GM19238 (cell line): Measurements from ENCODE around the gene FUT4.
"Not testable (repeated sequence)": the region's sequence is repeated elsewhere in the genome, so short reads cannot be mapped to it uniquely, and the experiment has no call there.

Source experiments
- DNase-seq: peaks from one replicate; pipeline ENCODE4 v3.0.0; 2011; ENCODE audit warnings: low spot score; ENCODE audit not compliant: insufficient read length

FUT4 gene, protein sequence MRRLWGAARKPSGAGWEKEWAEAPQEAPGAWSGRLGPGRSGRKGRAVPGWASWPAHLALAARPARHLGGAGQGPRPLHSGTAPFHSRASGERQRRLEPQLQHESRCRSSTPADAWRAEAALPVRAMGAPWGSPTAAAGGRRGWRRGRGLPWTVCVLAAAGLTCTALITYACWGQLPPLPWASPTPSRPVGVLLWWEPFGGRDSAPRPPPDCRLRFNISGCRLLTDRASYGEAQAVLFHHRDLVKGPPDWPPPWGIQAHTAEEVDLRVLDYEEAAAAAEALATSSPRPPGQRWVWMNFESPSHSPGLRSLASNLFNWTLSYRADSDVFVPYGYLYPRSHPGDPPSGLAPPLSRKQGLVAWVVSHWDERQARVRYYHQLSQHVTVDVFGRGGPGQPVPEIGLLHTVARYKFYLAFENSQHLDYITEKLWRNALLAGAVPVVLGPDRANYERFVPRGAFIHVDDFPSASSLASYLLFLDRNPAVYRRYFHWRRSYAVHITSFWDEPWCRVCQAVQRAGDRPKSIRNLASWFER

GRCh38 chr11:94543695-94544645 is at the start of gene FUT4:
TSS of gene FUT4 (plus strand) at chr11:94543921. CDS start at chr11:94544134, 213 bp downstream.
- DNase-seq, result peak; percentile 72

GRCh38 chr11:94494126-94494680 is 49.5 kb upstream of the FUT4 start:
- no peak for DNase-seq

DNA sequence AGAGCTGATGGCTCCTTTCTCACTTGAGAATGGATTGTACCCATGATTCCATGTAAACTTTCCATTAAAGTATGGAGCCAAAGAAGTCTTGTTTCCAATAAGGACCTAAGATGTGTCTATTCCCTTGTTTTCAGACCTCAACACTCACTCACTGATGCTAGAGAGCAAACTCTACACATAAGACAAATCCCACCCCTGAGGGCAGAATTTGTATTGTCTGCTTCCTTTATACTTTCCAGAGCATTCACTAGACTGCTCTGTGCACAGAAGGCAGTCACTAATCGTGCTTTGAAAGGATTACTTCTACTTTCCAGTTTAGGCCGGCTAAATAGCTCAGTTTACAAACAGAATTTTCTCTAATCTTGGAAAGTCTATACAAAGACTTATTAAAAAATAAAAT is 43.5 kb upstream of the FUT4 start:
- no peak for DNase-seq

DNA sequence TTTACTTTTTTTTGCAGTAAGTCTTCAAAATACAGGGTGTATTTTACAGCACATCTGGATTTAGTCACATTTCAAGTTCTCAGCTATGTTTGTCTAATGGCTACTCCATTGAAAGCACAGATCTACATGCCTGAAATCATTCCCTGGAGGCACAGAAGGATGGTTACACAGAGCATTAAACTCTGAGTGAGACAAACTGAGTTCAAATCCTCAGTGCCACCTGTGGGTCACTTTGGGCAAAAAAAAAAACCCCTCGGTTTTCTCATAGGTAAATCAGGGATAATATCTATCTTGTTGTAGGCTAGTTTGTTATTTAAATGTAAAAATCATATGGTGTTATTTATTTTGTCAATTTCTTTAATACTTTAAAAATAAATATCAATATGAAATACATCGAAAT is 42.2 kb upstream of the FUT4 start:
- no peak for DNase-seq

DNA sequence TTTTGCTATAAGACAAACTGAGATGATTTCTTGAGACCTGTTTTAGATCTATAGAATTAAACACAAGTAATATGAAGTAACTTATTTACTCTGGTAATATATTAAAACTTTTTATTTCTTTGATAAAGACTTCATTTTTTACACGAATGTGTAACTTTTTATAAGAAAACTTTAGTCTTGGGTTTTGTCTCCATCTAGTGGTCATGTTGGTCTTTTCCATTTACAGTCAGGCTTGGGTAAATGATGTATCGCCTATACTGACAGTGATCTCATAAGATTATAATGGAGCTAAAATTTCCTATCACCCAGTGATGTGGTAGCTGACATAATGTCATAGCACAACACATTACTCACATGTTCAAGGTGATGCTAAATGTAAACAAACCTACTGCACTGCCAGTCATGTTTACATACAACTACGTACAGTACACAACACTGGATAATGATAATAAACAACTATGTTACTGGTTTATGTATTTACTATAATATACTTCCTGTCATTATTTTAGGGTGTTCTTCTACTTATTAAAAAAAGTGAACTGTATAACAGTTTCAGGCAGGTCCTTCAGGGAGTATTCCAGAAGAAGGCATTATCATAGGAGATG is 38.9 kb upstream of the FUT4 start:
- no peak for DNase-seq

DNA sequence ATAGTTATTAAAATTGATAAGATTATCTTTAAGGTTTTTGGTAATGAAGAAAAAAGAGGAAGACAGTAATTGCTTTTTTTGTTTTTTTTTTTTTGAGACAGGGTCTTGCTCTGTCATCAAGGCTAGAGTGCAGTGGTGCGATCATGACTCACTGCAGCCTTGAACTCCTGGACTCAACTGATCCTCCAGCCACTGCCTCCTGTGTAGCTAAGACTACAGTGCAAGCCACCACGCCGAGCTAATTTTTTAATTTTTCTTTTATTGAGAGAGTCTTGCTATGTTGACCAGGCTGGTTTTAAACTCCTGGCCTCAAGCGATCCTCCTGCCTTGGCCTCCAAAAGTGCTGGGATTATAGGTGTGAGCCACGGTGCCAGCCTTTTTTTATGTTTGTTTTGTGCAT is 37.2 kb upstream of the FUT4 start:
- not testable (repeated sequence) for DNase-seq

DNA sequence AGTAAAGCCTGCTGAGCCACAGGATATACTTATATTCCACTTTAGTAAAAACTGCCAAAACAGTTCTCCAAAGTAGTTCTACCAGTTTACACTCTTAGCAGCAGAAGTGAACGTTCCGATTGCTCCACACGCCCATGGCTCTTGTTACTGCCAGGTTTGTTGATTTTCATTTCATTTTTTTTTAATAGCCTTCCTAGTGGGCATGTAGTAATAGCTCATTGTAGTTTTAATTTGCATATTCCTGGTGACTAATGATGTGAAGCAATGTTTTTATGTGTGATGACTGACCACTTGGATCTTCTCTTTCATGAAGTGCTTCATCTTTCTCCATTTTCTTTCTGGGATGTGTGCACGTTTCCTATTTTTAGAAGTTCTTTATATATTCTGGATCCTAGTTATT is 36.2 kb upstream of the FUT4 start:
- no peak for DNase-seq

DNA sequence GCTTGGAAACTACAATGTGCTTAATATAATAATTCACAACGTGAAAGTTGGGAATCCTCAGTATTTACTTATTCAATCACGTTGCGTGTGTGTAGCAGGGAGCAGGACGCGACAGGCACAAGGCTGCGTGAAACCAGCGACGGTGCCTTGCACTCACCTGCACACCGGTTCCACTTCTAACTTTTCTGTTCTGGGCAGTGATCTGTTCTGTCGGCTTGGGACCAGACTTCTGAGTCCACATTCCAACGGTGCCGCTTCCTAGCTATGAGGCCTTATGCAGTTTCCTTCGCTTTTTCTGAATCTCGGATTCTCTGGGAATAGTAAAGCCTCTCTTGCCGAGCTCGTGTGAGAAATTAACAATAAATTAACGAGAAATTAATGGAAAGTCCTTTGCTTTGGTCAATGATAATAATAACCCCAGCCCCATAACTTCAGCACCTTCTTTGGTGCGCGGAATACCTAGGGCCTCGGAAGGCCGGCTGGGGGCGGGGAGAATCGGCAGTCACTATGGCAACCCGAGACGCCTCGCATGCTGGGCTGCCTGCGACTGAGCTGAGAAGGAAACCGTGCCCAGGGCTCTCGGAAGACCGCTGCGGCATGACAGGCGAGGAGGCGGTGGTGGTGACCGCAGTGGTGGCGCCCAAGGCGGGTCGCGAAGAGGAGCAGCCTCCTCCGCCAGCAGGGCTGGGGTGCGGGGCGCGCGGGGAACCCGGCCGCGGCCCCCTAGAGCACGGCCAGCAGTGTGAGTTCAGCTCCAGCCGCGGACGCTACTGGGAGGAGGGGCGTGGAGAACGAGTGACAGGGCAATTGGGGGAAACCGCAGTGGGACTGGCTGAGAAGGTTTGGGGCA is 31.6 kb upstream of the FUT4 start, which contains the start of gene C11orf97:
C11orf97 (plus strand) TSS at position 530 of the 850 bp plus-strand sequence; CDS start at position 598, 68 bp downstream.
- peak; percentile 36 for DNase-seq

DNA sequence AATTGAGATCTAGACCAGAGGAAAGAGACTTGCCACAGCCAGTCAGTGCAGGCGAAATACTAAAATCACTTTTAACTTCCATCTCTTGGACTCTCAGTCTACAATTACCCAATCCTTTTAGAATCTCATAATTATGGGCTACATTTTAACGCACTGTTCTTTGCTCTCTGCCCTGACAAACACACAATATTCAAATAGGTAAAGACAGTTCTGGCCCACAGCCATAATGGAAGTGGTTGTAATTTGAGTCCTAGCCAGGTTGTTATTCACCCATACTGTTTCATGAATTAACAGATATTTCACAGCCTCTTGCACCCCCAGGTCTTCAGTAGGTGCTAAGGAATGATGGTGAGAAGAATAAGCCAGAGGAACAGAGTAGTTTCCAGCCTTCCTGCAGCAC is 30.6 kb upstream of the FUT4 start:
- no peak for DNase-seq

GRCh38 chr11:94515398-94515797 is 28.3 kb upstream of the FUT4 start:
- no peak for DNase-seq

DNA sequence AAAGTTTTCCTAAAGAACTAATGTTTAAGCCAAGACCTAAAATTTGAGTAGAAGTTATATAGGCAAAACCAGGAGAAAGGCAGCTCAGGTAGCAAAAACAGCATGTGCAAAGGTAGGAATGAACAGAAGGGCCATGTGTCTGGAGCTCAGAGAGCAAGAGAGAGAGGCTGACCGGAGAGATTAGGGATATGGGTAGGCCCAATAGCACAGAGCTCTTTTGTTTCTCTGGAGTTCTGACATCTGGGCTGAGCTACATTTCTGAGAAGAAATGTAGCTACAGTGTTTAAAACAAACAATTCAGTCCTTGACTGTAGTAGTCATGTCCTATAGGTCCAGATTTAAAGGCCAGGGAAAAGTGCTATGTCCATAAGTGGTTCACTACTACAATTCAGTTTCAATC is 27.0 kb upstream of the FUT4 start:
- no peak for DNase-seq

DNA sequence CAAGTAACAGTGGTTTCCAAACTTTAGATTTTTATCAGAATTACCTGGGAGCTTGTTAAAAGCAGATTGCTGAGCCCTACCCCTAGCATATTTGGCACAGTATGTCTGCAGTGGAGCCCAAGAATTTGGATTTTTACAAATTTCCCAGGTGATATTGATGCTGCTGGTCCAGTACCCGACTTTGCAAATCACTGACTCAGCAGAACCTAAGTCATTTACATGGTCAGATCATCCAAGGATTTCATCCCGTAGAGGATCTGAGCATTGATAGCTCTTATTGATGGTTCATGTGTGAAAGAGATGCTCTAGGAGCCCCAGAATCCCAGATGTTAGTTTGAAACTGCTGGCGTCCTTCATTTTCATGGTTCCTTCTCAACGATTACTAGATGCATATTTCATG is 25.4 kb upstream of the FUT4 start:
- DNase-seq, result no peak

GRCh38 chr11:94519478-94520084 is 24.1 kb upstream of the FUT4 start:
- DNase-seq, result no peak

DNA sequence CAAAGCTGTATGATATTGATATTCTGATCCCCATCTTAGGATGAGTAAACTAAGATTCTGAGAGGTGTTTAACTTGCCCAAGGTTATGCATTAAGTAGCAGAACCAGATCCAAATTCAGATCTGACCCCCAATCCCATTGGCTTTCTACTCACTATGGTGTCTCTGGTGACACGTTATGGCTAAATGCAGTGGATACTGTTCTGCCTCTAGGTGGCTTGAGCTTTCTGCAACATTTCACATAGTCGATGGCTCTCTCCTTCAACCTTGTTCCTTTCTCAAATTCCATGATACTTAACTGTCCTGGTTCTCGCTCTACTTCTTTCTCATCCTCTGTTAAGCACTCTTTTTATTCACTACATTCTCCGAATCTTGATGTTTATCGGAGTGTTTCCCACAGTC is 22.0 kb upstream of the FUT4 start:
- no peak for DNase-seq

DNA sequence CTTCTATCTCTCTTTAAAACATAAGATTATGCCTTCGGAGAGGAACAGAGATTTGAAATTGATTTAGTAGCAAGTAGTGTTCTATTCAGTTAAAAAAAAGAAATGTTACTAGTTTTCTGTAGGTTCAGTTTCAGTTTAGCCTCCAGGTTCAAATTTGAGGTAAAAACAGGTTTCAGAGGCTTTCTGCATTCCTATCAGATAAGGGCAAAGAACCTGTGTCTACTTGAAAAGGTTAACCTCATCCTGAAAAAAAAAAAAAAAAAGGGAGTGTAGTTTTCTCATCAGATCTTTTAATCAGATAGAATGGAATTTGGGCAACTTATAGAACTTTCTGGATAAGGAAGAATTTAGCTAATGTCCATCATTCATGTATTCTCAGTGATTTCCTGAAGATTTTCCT is 19.4 kb upstream of the FUT4 start:
- no peak for DNase-seq

- no peak for DNase-seq
Measured at GRCh38 chr11:94525546-94526324, 18.0 kb upstream of the FUT4 start.

- no peak for DNase-seq
Measured at GRCh38 chr11:94526645-94527438, 16.9 kb upstream of the FUT4 start.

DNA sequence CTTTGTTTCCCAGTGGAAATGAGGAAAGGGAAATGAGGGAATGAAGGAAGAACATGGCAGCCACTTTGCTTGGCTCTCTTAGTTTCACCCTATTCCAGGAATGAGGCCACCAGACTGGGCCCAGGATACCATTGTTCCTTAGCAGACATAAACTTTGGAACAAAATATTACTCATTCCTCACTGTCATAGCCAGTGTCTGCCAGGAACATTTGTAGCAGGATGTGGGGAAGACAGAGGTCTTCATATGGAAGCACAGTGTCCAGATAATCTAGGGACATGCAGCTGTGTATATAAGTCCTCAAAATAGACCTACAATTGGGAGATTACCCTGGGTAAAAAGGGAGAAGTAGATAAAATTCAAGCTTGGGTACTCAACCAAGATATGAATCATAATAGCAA is 15.2 kb upstream of the FUT4 start:
- no peak for DNase-seq
